Lower lobe of right lung (tissue), 2 donors: ENCODE measurements around the gene ELMOD1. TPM values are rescaled to one million over a fixed set of nuclear protein-coding genes. Genes with fewer than 3 reads are reported as not detected.

Experiments used
- ATAC-seq, 2 donors: fragments of 200-7000 bp; cut with Tn5 transposase; one replicate each; pipeline ENCODE4 v1.9.1; 2020 to 2022; ENCODE audit warnings: mild to moderate bottlenecking in 2 of 2, moderate library complexity in 2 of 2
- DNase-seq: peaks from one replicate; pipeline ENCODE4 v3.0.0-alpha.2; 2020
- H3K27ac ChIP-seq: fragments of 200-600 bp; one replicate; pipeline ENCODE4 v1.8.0; 2022
- H3K27me3 ChIP-seq: fragments of 200-600 bp; one replicate; pipeline ENCODE4 v1.8.0; 2022; ENCODE audit warnings: low read depth
- H3K36me3 ChIP-seq: fragments of 200-600 bp; one replicate; pipeline ENCODE4 v1.8.0; 2022; ENCODE audit warnings: mild to moderate bottlenecking
- H3K4me1 ChIP-seq: fragments of 200-600 bp; one replicate; pipeline ENCODE4 v1.8.0; 2022
- H3K4me3 ChIP-seq: fragments of 200-600 bp; one replicate; pipeline ENCODE4 v1.8.0; 2022; ENCODE audit warnings: mild to moderate bottlenecking
- H3K9me3 ChIP-seq: fragments of 200-600 bp; one replicate; pipeline ENCODE4 v1.8.0; 2022
- intact Hi-C: fragments of 100-400 bp; cut with DNase I; formaldehyde crosslinking; loops from one replicate; pipeline ENCODE4 v1.11.0; 2022
- total RNA-seq: library from RNA; stranded (reverse); fragmentation: NEBNext Ultra II Directional; extraction: Animal tissue kit (Norgen Biotek cat#: 25700); gene quantifications from one replicate; pipeline ENCODE4 v1.2.1, GENCODE V29; 2021
- TF ChIP-seq, protein P1 (sequence below): fragments of 200-600 bp; IDR thresholded peaks from one replicate; pipeline ENCODE4 v1.8.0; 2022; ENCODE audit warnings: antibody characterized with exemption, mild to moderate bottlenecking
- donor health status: DM: no; HTN: yes; CAD: no; lungs with severe emphysema.

Gene ELMOD1
- total RNA-seq, 1 donor from 2014 or later = 1.8 TPM

DNA sequence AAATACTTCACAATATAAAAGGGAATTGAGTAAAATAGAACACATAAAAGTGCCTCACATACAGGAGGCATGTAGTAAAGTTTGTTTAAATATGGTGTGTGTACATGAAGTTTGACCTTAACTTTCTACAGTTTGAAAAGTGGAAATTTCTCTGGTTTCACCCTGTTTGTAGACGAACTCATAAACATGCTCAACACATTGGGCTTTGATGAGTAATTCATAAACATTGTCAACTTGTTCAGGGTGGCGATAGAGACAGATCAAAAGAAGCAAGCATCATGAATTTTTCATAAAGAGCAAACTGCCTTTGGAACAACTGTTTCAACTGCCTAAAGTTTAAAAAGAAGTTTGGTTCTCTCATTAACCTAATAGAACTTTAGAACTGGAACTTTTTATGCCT is 111.8 kb downstream of the ELMOD1 start:
- Histone ChIP-seq H3K4me1 (no peaks in the 10 kb centered on the region), H3K27me3 (no peaks in the 10 kb centered on the region), H3K9me3 (no peaks in the 10 kb centered on the region), H3K36me3 (no peaks in the 10 kb centered on the region), H3K4me3 (no peak overlapping the region), H3K27ac (no peak overlapping the region)
- ATAC-seq (no peak), DNase-seq (no peak)
- intact Hi-C loops = no loop called here
- TF ChIP-seq, protein P1, sequence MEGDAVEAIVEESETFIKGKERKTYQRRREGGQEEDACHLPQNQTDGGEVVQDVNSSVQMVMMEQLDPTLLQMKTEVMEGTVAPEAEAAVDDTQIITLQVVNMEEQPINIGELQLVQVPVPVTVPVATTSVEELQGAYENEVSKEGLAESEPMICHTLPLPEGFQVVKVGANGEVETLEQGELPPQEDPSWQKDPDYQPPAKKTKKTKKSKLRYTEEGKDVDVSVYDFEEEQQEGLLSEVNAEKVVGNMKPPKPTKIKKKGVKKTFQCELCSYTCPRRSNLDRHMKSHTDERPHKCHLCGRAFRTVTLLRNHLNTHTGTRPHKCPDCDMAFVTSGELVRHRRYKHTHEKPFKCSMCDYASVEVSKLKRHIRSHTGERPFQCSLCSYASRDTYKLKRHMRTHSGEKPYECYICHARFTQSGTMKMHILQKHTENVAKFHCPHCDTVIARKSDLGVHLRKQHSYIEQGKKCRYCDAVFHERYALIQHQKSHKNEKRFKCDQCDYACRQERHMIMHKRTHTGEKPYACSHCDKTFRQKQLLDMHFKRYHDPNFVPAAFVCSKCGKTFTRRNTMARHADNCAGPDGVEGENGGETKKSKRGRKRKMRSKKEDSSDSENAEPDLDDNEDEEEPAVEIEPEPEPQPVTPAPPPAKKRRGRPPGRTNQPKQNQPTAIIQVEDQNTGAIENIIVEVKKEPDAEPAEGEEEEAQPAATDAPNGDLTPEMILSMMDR = no peak

DNA sequence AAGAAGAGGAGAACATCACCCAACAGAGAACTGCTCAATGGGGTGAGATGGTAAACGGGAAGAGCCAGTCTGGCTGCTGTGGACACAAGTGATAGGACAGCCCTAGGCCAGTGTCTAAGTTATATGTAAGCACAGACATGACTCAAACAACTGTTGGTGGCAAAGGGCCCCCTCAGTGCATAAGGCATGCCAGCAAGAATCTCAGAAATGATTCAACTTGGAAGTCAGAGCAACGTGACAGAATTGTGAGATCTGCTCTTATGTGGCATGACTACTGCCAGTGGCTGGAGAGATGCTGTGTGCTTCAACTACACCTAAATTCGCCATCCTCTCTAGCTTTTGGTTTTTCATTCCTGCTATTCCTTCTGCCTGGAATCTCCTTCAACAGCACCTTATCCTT is 113.5 kb downstream of the ELMOD1 start:
- intact Hi-C loops = no loop called here

DNA sequence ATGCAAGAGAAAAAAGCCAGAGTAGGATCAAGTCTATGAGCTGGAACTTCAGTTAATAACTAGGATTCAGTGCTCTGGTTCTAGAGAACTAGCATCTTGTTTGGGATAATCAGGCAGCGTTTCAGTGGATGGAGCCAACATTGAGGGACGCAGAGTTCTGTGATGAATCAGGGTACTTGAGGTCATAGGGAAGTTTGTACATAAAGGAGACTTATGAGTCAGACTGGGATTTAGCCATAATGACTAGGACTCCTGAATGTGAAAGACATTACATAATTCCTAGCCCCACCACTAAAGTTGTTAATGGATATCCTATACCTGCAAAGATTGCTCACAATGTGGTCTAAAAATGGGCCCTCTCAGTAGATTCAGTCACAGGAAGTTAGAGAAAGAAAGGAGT is 114.1 kb downstream of the ELMOD1 start:
- peak in 1 of 2 donors; percentile 35 for ATAC-seq
- intact Hi-C loops = no loop called here

More for the DNA sequence above, 113.5 kb downstream of the ELMOD1 start:
- no peaks in the 10 kb centered on the region for H3K36me3 ChIP-seq
- ATAC-seq (no peak), DNase-seq (no peak)
- no peaks in the 10 kb centered on the region for H3K9me3 ChIP-seq
- TF ChIP-seq, protein P1 = no peak
- H3K27ac ChIP-seq = no peak overlapping the region
- H3K4me1 ChIP-seq = no peaks in the 10 kb centered on the region
- no peaks in the 10 kb centered on the region for H3K27me3 ChIP-seq
- H3K4me3 ChIP-seq = no peak overlapping the region

DNA sequence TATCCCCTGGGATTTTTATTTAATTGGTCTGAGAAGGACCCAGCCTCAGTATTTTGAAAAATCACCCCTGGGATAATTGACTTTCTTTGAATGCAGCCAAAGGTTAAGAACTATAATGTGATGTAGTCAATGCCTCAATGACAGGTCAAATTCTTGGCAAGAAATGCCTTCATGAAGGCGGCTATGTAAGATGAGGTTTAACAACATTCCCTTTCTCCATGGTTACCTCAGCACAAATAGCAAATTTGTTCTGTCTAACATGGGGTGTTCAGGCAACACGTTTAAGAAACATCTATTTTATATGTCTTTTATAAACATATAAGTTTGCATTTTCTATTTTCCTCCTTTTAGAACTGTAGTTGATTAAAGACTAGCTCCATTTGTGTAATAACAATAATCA is 115.6 kb downstream of the ELMOD1 start:
- Histone ChIP-seq H3K36me3 (no peaks in the 10 kb centered on the region), H3K27me3 (no peaks in the 10 kb centered on the region), H3K27ac (no peak overlapping the region), H3K4me3 (no peak overlapping the region), H3K9me3 (no peaks in the 10 kb centered on the region), H3K4me1 (no peaks in the 10 kb centered on the region)
- ATAC-seq = no peak
- no peak for DNase-seq
- intact Hi-C loops = no loop called here
- TF ChIP-seq, protein P1 = no peak

More for the DNA sequence above, 114.1 kb downstream of the ELMOD1 start:
- DNase-seq = no peak
- Histone ChIP-seq H3K27me3 (no peaks in the 10 kb centered on the region), H3K9me3 (no peaks in the 10 kb centered on the region), H3K4me3 (no peak overlapping the region), H3K4me1 (no peaks in the 10 kb centered on the region), H3K27ac (no peak overlapping the region), H3K36me3 (no peaks in the 10 kb centered on the region)
- TF ChIP-seq, protein P1 = no peak

DNA sequence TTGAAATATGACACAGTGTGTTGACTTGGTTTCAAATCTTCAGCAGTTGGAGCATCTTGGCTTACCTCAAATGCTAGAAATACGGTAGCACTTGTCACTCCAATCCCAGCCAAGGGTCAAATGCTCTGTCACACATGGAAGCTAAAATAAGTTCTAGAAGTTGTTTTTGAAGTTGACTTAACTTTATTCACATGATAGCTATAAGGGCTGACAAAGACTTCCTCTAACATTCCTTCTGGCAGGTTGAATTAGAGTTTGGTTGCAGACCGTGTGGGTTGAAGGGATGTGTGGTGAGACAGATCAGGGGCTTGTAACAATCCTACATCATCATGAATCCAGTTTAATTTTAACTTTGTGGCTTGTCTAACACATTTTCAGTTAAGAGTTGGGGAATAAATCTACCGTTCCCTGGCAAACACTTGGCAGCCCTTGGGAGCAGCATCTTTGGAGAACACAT is 116.3 kb downstream of the ELMOD1 start:
- Histone ChIP-seq H3K9me3 (no peaks in the 10 kb centered on the region), H3K36me3 (no peaks in the 10 kb centered on the region), H3K27ac (no peak overlapping the region), H3K4me1 (no peaks in the 10 kb centered on the region), H3K27me3 (peaks cover 6% of the 10 kb centered on the region), H3K4me3 (no peak overlapping the region)
- ATAC-seq (no peak), DNase-seq (no peak)
- TF ChIP-seq, protein P1 = no peak
- intact Hi-C loops = no loop called here

DNA sequence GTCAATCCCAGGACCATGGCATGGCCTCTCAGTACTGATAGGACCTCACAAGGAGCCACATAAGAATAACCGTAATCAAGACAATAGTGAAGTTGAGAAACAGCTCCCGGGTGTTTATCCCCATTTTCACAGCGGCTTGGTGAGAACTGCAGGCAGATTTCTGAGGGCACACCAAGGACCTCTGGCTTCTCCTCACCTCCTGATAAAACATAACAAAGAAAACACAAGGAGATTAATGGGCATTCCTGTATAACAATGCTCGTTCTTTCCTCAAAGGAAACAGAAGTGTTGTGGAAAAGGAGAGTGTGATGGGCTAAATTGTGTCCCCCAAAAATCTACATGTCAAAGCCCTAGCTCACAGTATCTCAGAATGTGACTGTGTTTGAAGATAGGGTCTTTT is 116.9 kb downstream of the ELMOD1 start:
- no peak for DNase-seq
- no peaks in the 10 kb centered on the region for H3K4me1 ChIP-seq
- no peaks in the 10 kb centered on the region for H3K9me3 ChIP-seq
- no peak for ATAC-seq
- no peak overlapping the region for H3K4me3 ChIP-seq
- peaks cover 7% of the 10 kb centered on the region for H3K27me3 ChIP-seq
- TF ChIP-seq, protein P1 = no peak
- intact Hi-C loops = no loop called here
- H3K36me3 ChIP-seq = no peaks in the 10 kb centered on the region
- H3K27ac ChIP-seq = no peak overlapping the region
